ENCODE measurements around the gene APBA2.

DNA sequence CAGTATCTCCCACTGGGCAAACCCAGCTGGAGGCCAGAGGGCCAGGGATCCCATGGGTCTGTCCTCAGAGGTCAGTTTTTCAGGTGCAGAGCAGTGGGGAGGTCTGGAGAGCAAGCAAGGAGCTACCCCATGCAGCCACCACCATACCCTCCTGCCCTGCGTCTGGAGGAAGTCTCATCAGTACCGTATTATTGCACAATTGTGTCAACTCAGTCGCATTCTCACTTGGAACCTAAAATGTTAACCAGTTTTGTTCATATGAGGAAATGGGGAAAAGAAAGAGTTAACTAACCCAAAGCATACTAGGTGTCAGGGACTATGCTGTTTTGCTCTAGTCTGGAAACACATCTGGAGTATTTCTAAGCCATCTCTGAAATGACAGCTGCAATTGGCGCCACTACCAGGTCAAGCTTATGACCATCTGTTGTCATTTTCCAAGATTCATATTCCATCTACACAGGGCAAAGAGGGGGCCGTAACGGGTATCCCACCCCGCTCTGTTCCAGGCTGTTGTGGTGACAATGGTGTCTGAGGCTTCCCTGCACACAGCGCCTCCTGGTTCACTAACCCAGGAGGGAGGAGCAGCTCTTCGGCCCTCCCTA lies 16.9 kb upstream of the APBA2 start:
- TF ChIP-seq, protein P1, sequence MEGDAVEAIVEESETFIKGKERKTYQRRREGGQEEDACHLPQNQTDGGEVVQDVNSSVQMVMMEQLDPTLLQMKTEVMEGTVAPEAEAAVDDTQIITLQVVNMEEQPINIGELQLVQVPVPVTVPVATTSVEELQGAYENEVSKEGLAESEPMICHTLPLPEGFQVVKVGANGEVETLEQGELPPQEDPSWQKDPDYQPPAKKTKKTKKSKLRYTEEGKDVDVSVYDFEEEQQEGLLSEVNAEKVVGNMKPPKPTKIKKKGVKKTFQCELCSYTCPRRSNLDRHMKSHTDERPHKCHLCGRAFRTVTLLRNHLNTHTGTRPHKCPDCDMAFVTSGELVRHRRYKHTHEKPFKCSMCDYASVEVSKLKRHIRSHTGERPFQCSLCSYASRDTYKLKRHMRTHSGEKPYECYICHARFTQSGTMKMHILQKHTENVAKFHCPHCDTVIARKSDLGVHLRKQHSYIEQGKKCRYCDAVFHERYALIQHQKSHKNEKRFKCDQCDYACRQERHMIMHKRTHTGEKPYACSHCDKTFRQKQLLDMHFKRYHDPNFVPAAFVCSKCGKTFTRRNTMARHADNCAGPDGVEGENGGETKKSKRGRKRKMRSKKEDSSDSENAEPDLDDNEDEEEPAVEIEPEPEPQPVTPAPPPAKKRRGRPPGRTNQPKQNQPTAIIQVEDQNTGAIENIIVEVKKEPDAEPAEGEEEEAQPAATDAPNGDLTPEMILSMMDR (IDR thresholded peaks at IDR 0.05): no peak
- no peak for TF ChIP-seq POLR2A (IDR thresholded peaks at IDR 0.05)
